H9 (cell line): ENCODE results near the gene NARF. TPM values are rescaled to one million over a fixed set of nuclear protein-coding genes. Genes with fewer than 3 reads are reported as not detected.

ENCODE experiments used
- DNase-seq: peaks from one replicate; pipeline ENCODE4 v3.0.0-alpha.2; 2017
- H2AFZ ChIP-seq: one replicate; pipeline ENCODE4 v1.6.1; 2013; ENCODE audit warnings: mild to moderate bottlenecking, low read length, control low read depth, moderate library complexity
- H2AK5ac ChIP-seq: 2 replicates; pipeline ENCODE4 v1.6.1; 2013; ENCODE audit warnings: low read length, control low read depth, mixed read lengths; ENCODE audit not compliant: insufficient read length
- H2BK120ac ChIP-seq: one replicate; pipeline ENCODE4 v1.6.1; 2013; ENCODE audit warnings: low read depth, mild to moderate bottlenecking, low read length, control low read depth, inconsistent platforms; ENCODE audit not compliant: poor library complexity, severe bottlenecking
- H2BK12ac ChIP-seq: 2 replicates; pipeline ENCODE4 v1.6.1; 2013; ENCODE audit warnings: low read length, control low read depth, mixed read lengths, low read depth; ENCODE audit not compliant: insufficient read length
- H2BK15ac ChIP-seq: 2 replicates; pipeline ENCODE4 v1.6.1; 2013; ENCODE audit warnings: low read depth, low read length, control low read depth
- H2BK20ac ChIP-seq: one replicate; pipeline ENCODE4 v1.6.1; 2013; ENCODE audit warnings: low read depth, mild to moderate bottlenecking, low read length, control low read depth, inconsistent platforms; ENCODE audit not compliant: poor library complexity, severe bottlenecking
- H2BK5ac ChIP-seq: 2 replicates; pipeline ENCODE4 v1.6.1; 2013; ENCODE audit warnings: low read length, control low read depth, mixed read lengths; ENCODE audit not compliant: insufficient read length
- H3K14ac ChIP-seq: 2 replicates; pipeline ENCODE4 v1.6.1; 2013; ENCODE audit warnings: low read length, control low read depth; ENCODE audit not compliant: insufficient read depth
- H3K18ac ChIP-seq: 2 replicates; pipeline ENCODE4 v1.6.1; 2013; ENCODE audit warnings: low read depth, mild to moderate bottlenecking, mixed read lengths, low read length, control low read depth; ENCODE audit not compliant: insufficient read length
- H3K23ac ChIP-seq: 2 replicates; pipeline ENCODE4 v1.6.1; 2013; ENCODE audit warnings: low read length, control low read depth, mixed read lengths, low read depth; ENCODE audit not compliant: insufficient read length
- H3K23me2 ChIP-seq: 2 replicates; pipeline ENCODE4 v1.6.1; 2013; ENCODE audit warnings: low read depth, mild to moderate bottlenecking, mixed read lengths, low read length, control low read depth; ENCODE audit not compliant: insufficient read length, poor library complexity, severe bottlenecking
- H3K27ac ChIP-seq: 2 replicates; pipeline ENCODE4 v1.5.1; 2013; ENCODE audit warnings: low read length, control low read depth, mixed read lengths, low read depth; ENCODE audit not compliant: insufficient read length
- H3K27me3 ChIP-seq: 2 replicates; pipeline ENCODE4 v1.6.1; 2013; ENCODE audit warnings: low read length, control low read depth, inconsistent platforms; ENCODE audit not compliant: insufficient read depth
- H3K4ac ChIP-seq: 2 replicates; pipeline ENCODE4 v1.6.1; 2013; ENCODE audit warnings: low read depth, mild to moderate bottlenecking, control low read depth, inconsistent platforms, low read length, moderate library complexity
- H3K4me1 ChIP-seq: 2 replicates; pipeline ENCODE4 v1.6.1; 2013; ENCODE audit warnings: low read length, control low read depth, inconsistent platforms; ENCODE audit not compliant: insufficient read depth
- H3K4me2 ChIP-seq: 2 replicates; pipeline ENCODE4 v1.6.1; 2013; ENCODE audit warnings: low read length, control low read depth, mixed read lengths; ENCODE audit not compliant: insufficient read length, insufficient read depth
- H3K56ac ChIP-seq: 2 replicates; pipeline ENCODE4 v1.6.1; 2013; ENCODE audit warnings: low read depth, mild to moderate bottlenecking, mixed read lengths, low read length, control low read depth; ENCODE audit not compliant: insufficient read length
- H3K79me1 ChIP-seq: 2 replicates; pipeline ENCODE4 v1.6.1; 2013; ENCODE audit warnings: low read depth, mild to moderate bottlenecking, moderate library complexity, low read length, control low read depth, inconsistent platforms; ENCODE audit not compliant: insufficient read depth, poor library complexity, severe bottlenecking
- H3K79me2 ChIP-seq: 2 replicates; pipeline ENCODE4 v1.6.1; 2013; ENCODE audit warnings: low read length, control low read depth, inconsistent platforms; ENCODE audit not compliant: insufficient read depth
- H3K9ac ChIP-seq: 2 replicates; pipeline ENCODE4 v1.6.1; 2013; ENCODE audit warnings: low read length, control low read depth, mixed read lengths; ENCODE audit not compliant: insufficient read length; ENCODE audit errors: extremely low read depth
- H3K9me3 ChIP-seq: one replicate; pipeline ENCODE4 v1.6.1; 2013; ENCODE audit warnings: low read depth, low read length, inconsistent platforms; ENCODE audit not compliant: control insufficient read depth
- H3T11ph ChIP-seq: one replicate; pipeline ENCODE4 v1.6.1; 2013; ENCODE audit warnings: mild to moderate bottlenecking, low read length, control low read depth, inconsistent platforms
- H4K20me1 ChIP-seq: one replicate; pipeline ENCODE4 v1.6.1; 2013; ENCODE audit not compliant: control insufficient read depth, insufficient read length, insufficient read depth
- H4K5ac ChIP-seq: 2 replicates; pipeline ENCODE4 v1.6.1; 2013; ENCODE audit warnings: low read depth, mild to moderate bottlenecking, mixed read lengths, low read length, control low read depth; ENCODE audit not compliant: insufficient read length
- H4K8ac ChIP-seq: replicated peaks from 2 replicates; pipeline ENCODE4 v1.6.1; 2013; ENCODE audit warnings: low read length, control low read depth, mixed read lengths, low read depth; ENCODE audit not compliant: insufficient read length
- H4K91ac ChIP-seq: 2 replicates; pipeline ENCODE4 v1.6.1; 2013; ENCODE audit warnings: low read depth, mild to moderate bottlenecking, moderate library complexity, mixed read lengths, low read length, control low read depth; ENCODE audit not compliant: insufficient read length
- H3K27ac Mint-ChIP-seq, 3 experiments: 2 replicates in 2 of 3; 3 replicates in 1 of 3; pipeline ENCODE4 v1.8.0; 2020 to 2021; ENCODE audit warnings: mixed read lengths in 3 of 3, mild to moderate bottlenecking in 1 of 3, moderate library complexity in 1 of 3
- H3K27me3 Mint-ChIP-seq: 2 replicates; pipeline ENCODE4 v1.8.0; 2021; ENCODE audit warnings: low read depth, mild to moderate bottlenecking, moderate library complexity, mixed read lengths
- H3K36me3 Mint-ChIP-seq, 3 experiments: 2 replicates in 2 of 3; 3 replicates in 1 of 3; pipeline ENCODE4 v1.8.0; 2020 to 2021; ENCODE audit warnings: low read depth in 3 of 3, mixed read lengths in 3 of 3; ENCODE audit not compliant: insufficient read depth in 1 of 3
- H3K4me1 Mint-ChIP-seq, 2 experiments: 2 replicates each; pipeline ENCODE4 v1.8.0; 2020; ENCODE audit warnings: mixed read lengths in 2 of 2
- H3K4me3 Mint-ChIP-seq, 2 experiments: 2 replicates in 1 of 2; 3 replicates in 1 of 2; pipeline ENCODE4 v1.8.0; 2020 to 2021; ENCODE audit warnings: mild to moderate bottlenecking in 2 of 2, mixed read lengths in 2 of 2, moderate library complexity in 1 of 2
- H3K9me3 Mint-ChIP-seq, 2 experiments: 2 replicates in 1 of 2; 3 replicates in 1 of 2; pipeline ENCODE4 v1.8.0; 2020; ENCODE audit warnings: mild to moderate bottlenecking in 2 of 2, mixed read lengths in 2 of 2, moderate library complexity in 1 of 2
- CTCF ChIP-seq: fragments of 200-600 bp; sonication (generic); conservative IDR thresholded peaks from 3 replicates; pipeline ENCODE4 v1.8.0; 2021; ENCODE audit warnings: antibody characterized with exemption, mild to moderate bottlenecking
- WGBS: extraction: QIAGEN DNeasy Blood & Tissue Kit; methylation state at CpG from one replicate; pipeline ENCODE4 v1.1.7; 2013; ENCODE audit warnings: missing lambda C conversion rate, low lambda C conversion rate, mixed read lengths; ENCODE audit not compliant: insufficient read length; ENCODE audit errors: extremely low coverage; 5-methylcytosine and 5-hydroxymethylcytosine counted together
- total RNA-seq: library from RNA; stranded (reverse); gene quantifications from 2 replicates; pipeline ENCODE4 v1.2.1, GENCODE V29; 2021

The NARF gene
- total RNA-seq, 1 experiment from 2014 or later = 124 TPM

DNA sequence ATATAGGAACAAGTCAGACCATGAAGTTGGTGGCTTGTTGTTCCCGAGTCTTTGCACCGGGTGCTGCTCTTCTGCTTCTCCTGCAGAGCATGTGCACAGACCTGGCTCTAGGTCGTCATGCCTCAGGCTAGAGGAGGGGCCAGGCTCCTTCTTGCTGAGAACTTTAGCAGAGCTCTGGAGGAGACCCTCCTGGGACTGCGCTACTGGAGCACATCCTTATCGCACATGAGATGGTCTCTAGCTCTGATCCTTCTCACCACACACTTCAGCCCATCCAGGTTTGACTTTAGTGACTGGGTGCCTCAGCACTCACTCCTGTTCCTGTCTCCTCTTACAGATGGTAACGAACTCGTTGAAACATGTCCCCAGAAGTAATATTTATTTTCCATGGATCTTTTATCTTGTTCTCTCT, 75.9 kb downstream of the NARF start:
- no peak overlapping the region for H3K27ac ChIP-seq
- H3K9ac ChIP-seq = no peak overlapping the region
- WGBS = no CpG with 5 or more reads among the region's 7 CpGs
- H3K56ac ChIP-seq = no peak overlapping the region
- Mint-ChIP-seq H3K27me3 (no peaks in the 10 kb centered on the region), H3K9me3 (no peaks in the 10 kb centered on the region), H3K27ac (peak overlapping the region in 2 of 3 experiments; percentile 69 to 92; a peak in 3 of 7 replicates), H3K36me3 (peaks cover 3 to 4% (median 3%) of the 10 kb centered on the region in 3 experiments; a peak in 5 of 7 replicates), H3K4me1 (peaks cover 36 to 52% of the 10 kb centered on the region in 2 experiments), H3K4me3 (no peak overlapping the region)
- no peak overlapping the region for H4K8ac ChIP-seq
- H4K91ac ChIP-seq = no peak overlapping the region
- H3T11ph ChIP-seq = no peak overlapping the region
- H3K79me1 ChIP-seq = no peaks in the 10 kb centered on the region
- no peak overlapping the region for H2BK5ac ChIP-seq
- H4K20me1 ChIP-seq = no peaks in the 10 kb centered on the region
- no peak overlapping the region for H2BK15ac ChIP-seq
- H2AK5ac ChIP-seq = no peak overlapping the region
- H3K23me2 ChIP-seq = no peaks in the 10 kb centered on the region
- H4K5ac ChIP-seq = no peak overlapping the region
- H2BK20ac ChIP-seq = no peak overlapping the region
- no peak overlapping the region for H2BK120ac ChIP-seq
- no peak overlapping the region for H3K4ac ChIP-seq
- H3K18ac ChIP-seq = no peak overlapping the region
- H3K23ac ChIP-seq = no peak overlapping the region
- H3K79me2 ChIP-seq = peaks cover 72% of the 10 kb centered on the region; the same call in 1 of the 2 replicates
- H3K9me3 ChIP-seq = no peaks in the 10 kb centered on the region
- no peak overlapping the region for H3K4me2 ChIP-seq
- no peak overlapping the region for H2AFZ ChIP-seq
- H3K4me1 ChIP-seq = 0 out of 2 replicates have a peak, but pooled peaks cover 4% of the 10 kb centered on the region
- H2BK12ac ChIP-seq = no peak overlapping the region
- H3K14ac ChIP-seq = no peak overlapping the region
- TF ChIP-seq CTCF = no peak
- no peak for DNase-seq
- H3K27me3 ChIP-seq = no peaks in the 10 kb centered on the region
